Calu3 (cell line): ENCODE results near the gene MDH1B. TPM values are rescaled to one million over a fixed set of nuclear protein-coding genes. Genes with fewer than 3 reads are reported as not detected.
"Not testable (repeated sequence)": the region's sequence is repeated elsewhere in the genome, so short reads cannot be mapped to it uniquely, and the experiment has no call there.

Experiments used
- Bru-seq: library from RNA; stranded (reverse); fragments of 400-500 nt; gene quantifications from one replicate; lab custom pipeline; 2021; lab: Mats Ljungman, UMichigan
- BruChase-seq, 2 experiments: library from RNA; stranded (reverse); fragments of 400-500 nt; gene quantifications; one replicate each; lab custom pipeline; 2021; lab: Mats Ljungman, UMichigan
- BruUV-seq: library from RNA; stranded (reverse); fragments of 400-500 nt; replicated peaks from 2 replicates; lab custom pipeline; 2021; lab: Mats Ljungman, UMichigan
- CTCF ChIA-PET: fragments of 300-600 bp; sonication (Branson Sonifier 250); formaldehyde crosslinking; loops from one replicate; lab custom pipeline; 2022; ENCODE audit warnings: antibody characterized with exemption; lab: Charles Lee
- DNase-seq: peaks from one replicate; pipeline ENCODE4 v3.0.0; 2022
- H3K27ac Mint-ChIP-seq: one replicate; pipeline ENCODE4 v1.8.0; 2022; ENCODE audit warnings: mixed read lengths; ENCODE audit not compliant: unreplicated experiment
- H3K27me3 Mint-ChIP-seq: one replicate; pipeline ENCODE4 v1.8.0; 2022; ENCODE audit warnings: mixed read lengths; ENCODE audit not compliant: unreplicated experiment
- H3K36me3 Mint-ChIP-seq: one replicate; pipeline ENCODE4 v1.8.0; 2022; ENCODE audit warnings: mild to moderate bottlenecking, moderate library complexity, mixed read lengths; ENCODE audit not compliant: insufficient read depth, unreplicated experiment
- H3K4me1 Mint-ChIP-seq: one replicate; pipeline ENCODE4 v1.8.0; 2022; ENCODE audit warnings: mild to moderate bottlenecking, low read depth, mixed read lengths; ENCODE audit not compliant: unreplicated experiment
- H3K4me3 Mint-ChIP-seq: one replicate; pipeline ENCODE4 v1.8.0; 2022; ENCODE audit warnings: mild to moderate bottlenecking, low read depth, moderate library complexity, mixed read lengths; ENCODE audit not compliant: unreplicated experiment
- H3K9me3 Mint-ChIP-seq: one replicate; pipeline ENCODE4 v1.8.0; 2022; ENCODE audit warnings: low read depth, mixed read lengths; ENCODE audit not compliant: unreplicated experiment
- CTCF ChIP-seq: fragments of 200-600 bp; IDR thresholded peaks from one replicate; pipeline ENCODE4 v1.8.0; 2022; ENCODE audit warnings: antibody characterized with exemption; ENCODE audit not compliant: unreplicated experiment
- intact Hi-C: fragments of 100-400 bp; cut with micrococcal nuclease; formaldehyde crosslinking; loops from one replicate; pipeline ENCODE4 v1.10.0; 2022; ENCODE audit not compliant: unreplicated experiment
- long read RNA-seq: library from polyadenylated mRNA; stranded (forward); transcript quantifications from one replicate; pipeline ENCODE4 v2.0.0, GENCODE V29; 2022
- total RNA-seq: library from RNA; stranded (reverse); gene quantifications from 2 replicates; pipeline ENCODE4 v1.2.3, GENCODE V29; 2022

Gene MDH1B
- total RNA-seq (0.94 and 1.9 TPM in 2 replicates), Bru-seq, nascent RNA (percentile 31 among the genes with signal in this experiment), BruChase-seq, experiment 1, labeled RNA remaining after a 6-hour chase (percentile 30 among the genes with signal in this experiment), BruChase-seq, experiment 2, labeled RNA remaining after a 2-hour chase (percentile 25 among the genes with signal in this experiment)
- long read RNA-seq, partial matches to known transcripts = 2 of 5 reads
- long read RNA-seq, other reads (novel, unspliced or antisense) = 2 of 5 reads

GRCh38 chr2:206765242-206766056, at the start of gene MDH1B, which contains the start of gene FASTKD2:
MDH1B (minus strand) TSS chr2:206765328; CDS start chr2:206765271, 57 bp downstream.
FASTKD2 (plus strand) TSS chr2:206765606; CDS start chr2:206766694, 1,088 bp downstream.
- Mint-ChIP-seq H3K36me3 (peaks cover 33% of the 10 kb centered on the region), H3K27ac (peak within 1 kb of the TSS; percentile 94), H3K9me3 (no peaks in the 10 kb centered on the region), H3K4me3 (peak within 1 kb of the TSS; percentile 77), H3K27me3 (no peaks in the 10 kb centered on the region), H3K4me1 (peaks cover 22% of the 10 kb centered on the region)
- peak; percentile 79 for DNase-seq
- TSS peak; percentile 88 for BruUV-seq
- no peak for TF ChIP-seq CTCF
- CTCF ChIA-PET = no interaction called here
- intact Hi-C loops = loop anchor here (5.0 kb wide), 1 partner anchor 208 kb away; no protein-coding TSS in a partner anchor

- no peak for DNase-seq
- no peak for TF ChIP-seq CTCF
- intact Hi-C loops = no loop called here
- Mint-ChIP-seq H3K36me3 (no peaks in the 10 kb centered on the region), H3K4me1 (no peaks in the 10 kb centered on the region), H3K27ac (no peak overlapping the region), H3K27me3 (no peaks in the 10 kb centered on the region), H3K9me3 (no peaks in the 10 kb centered on the region), H3K4me3 (no peak overlapping the region)
- BruUV-seq = no TSS peak
- CTCF ChIA-PET = no interaction called here
Measured at GRCh38 chr2:206814498-206814897, 49.4 kb upstream of the MDH1B start.

- CTCF ChIA-PET, H3K4me1 Mint-ChIP-seq, H3K27ac Mint-ChIP-seq, H3K4me3 Mint-ChIP-seq, H3K9me3 Mint-ChIP-seq, H3K27me3 Mint-ChIP-seq, intact Hi-C loops, BruUV-seq, H3K36me3 Mint-ChIP-seq, DNase-seq: not testable (repeated sequence)
Measured at GRCh38 chr2:206812471-206812870, 47.3 kb upstream of the MDH1B start.

- intact Hi-C loops = loop anchor here (10.0 kb wide), 1 partner anchor 927 kb away; no protein-coding TSS in a partner anchor
- H3K9me3 Mint-ChIP-seq, H3K36me3 Mint-ChIP-seq, H3K27ac Mint-ChIP-seq, H3K4me1 Mint-ChIP-seq, H3K4me3 Mint-ChIP-seq, BruUV-seq, CTCF ChIA-PET, H3K27me3 Mint-ChIP-seq, DNase-seq: not testable (repeated sequence)
Measured at GRCh38 chr2:206807624-206808023, 42.5 kb upstream of the MDH1B start.

GRCh38 chr2:206805887-206806607, 40.9 kb upstream of the MDH1B start:
- H3K36me3 Mint-ChIP-seq = no peaks in the 10 kb centered on the region
- CTCF ChIA-PET = no interaction called here
- no peak for DNase-seq
- BruUV-seq = no TSS peak
- no peaks in the 10 kb centered on the region for H3K9me3 Mint-ChIP-seq
- no peak overlapping the region for H3K27ac Mint-ChIP-seq
- no peaks in the 10 kb centered on the region for H3K4me1 Mint-ChIP-seq
- no peak overlapping the region for H3K4me3 Mint-ChIP-seq
- H3K27me3 Mint-ChIP-seq = no peaks in the 10 kb centered on the region
- intact Hi-C loops = loop anchor here (10.0 kb wide), 1 partner anchor 929 kb away; no protein-coding TSS in a partner anchor
- no peak for TF ChIP-seq CTCF
